Breast epithelium (tissue), 3 donors: ENCODE results near the gene ITPR1.

Experiments
- CTCF ChIP-seq, 3 donors: fragments of 450-650 bp; IDR thresholded peaks; one replicate each; pipeline ENCODE4 v1.5.1; 2016 to 2017; ENCODE audit warnings: antibody characterized with exemption in 3 of 3, mild to moderate bottlenecking in 3 of 3, moderate library complexity in 3 of 3
- POLR2A ChIP-seq: fragments of 450-650 bp; IDR thresholded peaks from one replicate; pipeline ENCODE4 v1.6.1; 2016; ENCODE audit warnings: antibody characterized with exemption, mild to moderate bottlenecking, moderate library complexity

DNA sequence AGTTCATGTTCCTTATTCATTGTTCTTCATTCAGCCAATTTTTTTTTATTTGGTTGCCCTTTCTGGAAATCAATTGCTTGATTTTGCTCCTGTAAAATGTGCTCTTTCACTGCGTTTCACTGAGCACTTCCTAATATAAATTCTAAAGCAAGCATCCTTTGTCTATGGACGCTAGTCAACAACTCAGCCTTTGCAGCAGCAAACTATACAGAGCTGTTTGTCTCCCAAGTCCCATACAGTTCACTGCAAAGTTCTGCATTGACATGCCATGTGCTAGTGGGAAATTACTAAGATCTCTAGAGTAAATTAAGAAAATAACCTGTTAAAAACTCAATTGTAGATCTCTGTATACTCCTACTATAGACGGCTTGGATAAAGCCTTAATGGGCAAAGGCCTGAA is 356.0 kb downstream of the ITPR1 start:
- no peak for TF ChIP-seq CTCF (IDR thresholded peaks at IDR 0.05)
- TF ChIP-seq POLR2A = no peak
